Loucy (cell line): Measurements from ENCODE around the gene DLX3.
"Not testable (repeated sequence)": the region's sequence is repeated elsewhere in the genome, so short reads cannot be mapped to it uniquely, and the experiment has no call there.

ENCODE experiments used
- H2AFZ ChIP-seq: fragments of 200-600 bp; sonication (generic); 2 replicates; pipeline ENCODE4 v1.6.0; 2016; ENCODE audit warnings: antibody characterized with exemption, mild to moderate bottlenecking, low read length, moderate library complexity
- H3F3A ChIP-seq: fragments of 200-600 bp; 2 replicates; pipeline ENCODE4 v1.6.0; 2016; ENCODE audit warnings: antibody characterized with exemption, low read depth, mild to moderate bottlenecking
- H3K27me3 ChIP-seq: fragments of 200-600 bp; sonication (generic); 2 replicates; pipeline ENCODE4 v1.6.1; 2014; ENCODE audit warnings: low read length, mild to moderate bottlenecking; ENCODE audit not compliant: insufficient read depth, poor library complexity, severe bottlenecking
- H3K36me3 ChIP-seq: fragments of 200-600 bp; sonication (generic); 2 replicates; pipeline ENCODE4 v1.6.1; 2016; ENCODE audit warnings: low read length; ENCODE audit not compliant: insufficient read depth
- H3K4me1 ChIP-seq: fragments of 200-600 bp; sonication (generic); 2 replicates; pipeline ENCODE4 v1.5.1; 2014; ENCODE audit warnings: low read length, mild to moderate bottlenecking; ENCODE audit not compliant: insufficient read depth, poor library complexity, severe bottlenecking
- H3K4me2 ChIP-seq: fragments of 200-600 bp; sonication (generic); 2 replicates; pipeline ENCODE4 v1.6.0; 2014; ENCODE audit warnings: antibody characterized with exemption, low read length, low read depth, mild to moderate bottlenecking; ENCODE audit not compliant: poor library complexity, severe bottlenecking
- H3K4me3 ChIP-seq: fragments of 200-600 bp; sonication (generic); 2 replicates; pipeline ENCODE4 v1.5.1; 2014; ENCODE audit warnings: low read length, mild to moderate bottlenecking, mixed read lengths; ENCODE audit not compliant: poor library complexity, severe bottlenecking
- H3K79me2 ChIP-seq: fragments of 200-600 bp; sonication (generic); 2 replicates; pipeline ENCODE4 v1.6.1; 2014; ENCODE audit warnings: low read length; ENCODE audit not compliant: insufficient read depth
- H3K9ac ChIP-seq: fragments of 200-600 bp; sonication (generic); 2 replicates; pipeline ENCODE4 v1.6.0; 2014; ENCODE audit warnings: mild to moderate bottlenecking, low read depth, low read length, moderate library complexity; ENCODE audit not compliant: poor library complexity, severe bottlenecking
- H3K9me2 ChIP-seq: fragments of 200-600 bp; sonication (generic); replicated peaks from 2 replicates; pipeline ENCODE4 v1.6.1; 2016; ENCODE audit warnings: low read depth, low read length, mixed read lengths
- H3K9me3 ChIP-seq: fragments of 200-600 bp; sonication (generic); 2 replicates; pipeline ENCODE4 v1.6.1; 2014; ENCODE audit warnings: mild to moderate bottlenecking, antibody characterized with exemption, low read length, low read depth; ENCODE audit not compliant: insufficient read depth
- H4K20me1 ChIP-seq: fragments of 200-600 bp; sonication (generic); 2 replicates; pipeline ENCODE4 v1.6.0; 2014; ENCODE audit warnings: antibody characterized with exemption, low read length, mild to moderate bottlenecking; ENCODE audit not compliant: insufficient read depth, poor library complexity, severe bottlenecking
- EZH2phosphoT487 ChIP-seq: fragments of 200-600 bp; IDR thresholded peaks from 2 replicates; pipeline ENCODE4 v1.6.1; 2018; ENCODE audit warnings: antibody characterized with exemption, mild to moderate bottlenecking, moderate library complexity, borderline replicate concordance
- TF ChIP-seq, protein P1 (sequence below): fragments of 200-600 bp; sonication (generic); conservative IDR thresholded peaks from 2 replicates; pipeline ENCODE4 v1.5.1; 2014; ENCODE audit warnings: mild to moderate bottlenecking, antibody characterized with exemption, low read length

Gene DLX3

DNA sequence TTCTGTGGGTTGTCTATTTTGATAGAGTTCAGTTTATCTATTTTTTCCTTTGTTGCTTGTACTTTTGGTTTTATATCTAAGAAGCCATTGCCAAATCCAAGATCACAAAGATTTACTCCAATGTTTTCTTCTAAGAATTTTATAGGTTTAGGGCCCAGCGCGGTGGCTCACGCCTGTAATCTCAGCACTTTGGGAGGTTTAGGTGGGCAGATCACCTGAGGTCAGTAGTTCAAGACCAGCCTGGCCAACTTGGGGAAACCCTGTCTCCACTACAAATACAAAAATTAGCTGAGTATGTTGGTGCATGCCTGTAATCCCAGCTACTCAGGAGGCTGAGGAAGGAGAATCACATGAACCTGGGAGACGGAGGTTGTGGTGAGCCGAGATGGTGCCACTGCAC, 47.2 kb upstream of the DLX3 start:
- H3K27me3 ChIP-seq, result no peaks in the 10 kb centered on the region
- H3K4me1 ChIP-seq, result no peaks in the 10 kb centered on the region
- H3K36me3 ChIP-seq, result no peaks in the 10 kb centered on the region
- no peaks in the 10 kb centered on the region for H3K9me3 ChIP-seq
- H3K79me2 ChIP-seq, result no peaks in the 10 kb centered on the region
- H3K4me3 ChIP-seq, result no peak overlapping the region
- no peak overlapping the region for H3K4me2 ChIP-seq
- H4K20me1 ChIP-seq, result no peaks in the 10 kb centered on the region
- H3F3A ChIP-seq, result no peaks in the 10 kb centered on the region
- H3K9ac ChIP-seq, result no peak overlapping the region
- no peak for TF ChIP-seq EZH2phosphoT487
- TF ChIP-seq, protein P1, sequence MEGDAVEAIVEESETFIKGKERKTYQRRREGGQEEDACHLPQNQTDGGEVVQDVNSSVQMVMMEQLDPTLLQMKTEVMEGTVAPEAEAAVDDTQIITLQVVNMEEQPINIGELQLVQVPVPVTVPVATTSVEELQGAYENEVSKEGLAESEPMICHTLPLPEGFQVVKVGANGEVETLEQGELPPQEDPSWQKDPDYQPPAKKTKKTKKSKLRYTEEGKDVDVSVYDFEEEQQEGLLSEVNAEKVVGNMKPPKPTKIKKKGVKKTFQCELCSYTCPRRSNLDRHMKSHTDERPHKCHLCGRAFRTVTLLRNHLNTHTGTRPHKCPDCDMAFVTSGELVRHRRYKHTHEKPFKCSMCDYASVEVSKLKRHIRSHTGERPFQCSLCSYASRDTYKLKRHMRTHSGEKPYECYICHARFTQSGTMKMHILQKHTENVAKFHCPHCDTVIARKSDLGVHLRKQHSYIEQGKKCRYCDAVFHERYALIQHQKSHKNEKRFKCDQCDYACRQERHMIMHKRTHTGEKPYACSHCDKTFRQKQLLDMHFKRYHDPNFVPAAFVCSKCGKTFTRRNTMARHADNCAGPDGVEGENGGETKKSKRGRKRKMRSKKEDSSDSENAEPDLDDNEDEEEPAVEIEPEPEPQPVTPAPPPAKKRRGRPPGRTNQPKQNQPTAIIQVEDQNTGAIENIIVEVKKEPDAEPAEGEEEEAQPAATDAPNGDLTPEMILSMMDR, result no peak
- no peak overlapping the region for H2AFZ ChIP-seq
- H3K9me2 ChIP-seq, result no peaks in the 10 kb centered on the region

DNA sequence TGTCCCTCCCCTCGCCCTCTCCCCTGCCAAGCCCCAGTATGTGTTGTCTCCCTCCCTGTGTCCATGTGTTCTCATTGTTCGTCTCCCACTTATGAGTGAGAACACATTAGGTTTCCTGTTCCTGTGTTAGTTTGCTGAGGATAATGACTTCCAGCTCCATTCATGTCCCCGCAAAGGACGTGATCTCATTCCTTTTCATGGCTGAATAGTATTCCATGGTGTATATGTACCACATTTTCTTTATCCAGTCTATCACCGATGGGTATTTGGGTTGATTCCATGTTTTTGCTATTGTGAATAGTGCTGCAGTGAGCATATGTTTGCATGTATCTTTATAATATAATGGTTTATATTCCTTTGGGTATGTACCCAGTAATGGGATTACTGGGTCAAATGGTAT, 45.5 kb upstream of the DLX3 start:
- not testable (repeated sequence) for H2AFZ ChIP-seq, H3K9ac ChIP-seq, H3K4me2 ChIP-seq, H3K4me3 ChIP-seq, H3K9me3 ChIP-seq, H4K20me1 ChIP-seq, H3K79me2 ChIP-seq, H3F3A ChIP-seq, H3K27me3 ChIP-seq, H3K9me2 ChIP-seq, H3K36me3 ChIP-seq, H3K4me1 ChIP-seq

DNA sequence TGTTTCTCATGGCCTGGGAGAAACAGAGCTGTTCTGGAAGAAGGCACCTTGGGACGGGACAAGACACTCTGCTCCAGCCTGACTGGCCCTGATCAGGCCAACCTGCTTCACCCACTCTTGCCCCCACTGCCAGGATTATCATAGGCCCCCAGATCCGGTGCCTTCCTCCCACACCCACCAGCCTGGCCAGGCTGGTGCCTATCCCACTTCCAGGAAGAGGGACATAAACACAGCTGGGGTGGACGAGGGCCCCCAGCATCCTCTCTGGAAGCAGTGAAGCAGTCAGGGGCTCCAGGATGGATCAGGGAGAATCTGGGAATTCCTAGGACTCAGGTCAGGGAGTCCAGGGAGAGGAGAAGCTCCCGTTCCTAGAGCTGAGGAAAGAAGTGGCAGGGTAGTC, 44.0 kb upstream of the DLX3 start:
- no peak overlapping the region for H3K9ac ChIP-seq
- H3K9me2 ChIP-seq, result no peaks in the 10 kb centered on the region
- no peaks in the 10 kb centered on the region for H3F3A ChIP-seq
- H3K4me3 ChIP-seq, result no peak overlapping the region
- H3K9me3 ChIP-seq, result no peaks in the 10 kb centered on the region
- H3K27me3 ChIP-seq, result no peaks in the 10 kb centered on the region
- H3K79me2 ChIP-seq, result no peaks in the 10 kb centered on the region
- H4K20me1 ChIP-seq, result no peaks in the 10 kb centered on the region
- H2AFZ ChIP-seq, result no peak overlapping the region
- no peak overlapping the region for H3K4me2 ChIP-seq
- no peaks in the 10 kb centered on the region for H3K36me3 ChIP-seq
- no peaks in the 10 kb centered on the region for H3K4me1 ChIP-seq
- TF ChIP-seq, protein P1, result no peak
- no peak for TF ChIP-seq EZH2phosphoT487

DNA sequence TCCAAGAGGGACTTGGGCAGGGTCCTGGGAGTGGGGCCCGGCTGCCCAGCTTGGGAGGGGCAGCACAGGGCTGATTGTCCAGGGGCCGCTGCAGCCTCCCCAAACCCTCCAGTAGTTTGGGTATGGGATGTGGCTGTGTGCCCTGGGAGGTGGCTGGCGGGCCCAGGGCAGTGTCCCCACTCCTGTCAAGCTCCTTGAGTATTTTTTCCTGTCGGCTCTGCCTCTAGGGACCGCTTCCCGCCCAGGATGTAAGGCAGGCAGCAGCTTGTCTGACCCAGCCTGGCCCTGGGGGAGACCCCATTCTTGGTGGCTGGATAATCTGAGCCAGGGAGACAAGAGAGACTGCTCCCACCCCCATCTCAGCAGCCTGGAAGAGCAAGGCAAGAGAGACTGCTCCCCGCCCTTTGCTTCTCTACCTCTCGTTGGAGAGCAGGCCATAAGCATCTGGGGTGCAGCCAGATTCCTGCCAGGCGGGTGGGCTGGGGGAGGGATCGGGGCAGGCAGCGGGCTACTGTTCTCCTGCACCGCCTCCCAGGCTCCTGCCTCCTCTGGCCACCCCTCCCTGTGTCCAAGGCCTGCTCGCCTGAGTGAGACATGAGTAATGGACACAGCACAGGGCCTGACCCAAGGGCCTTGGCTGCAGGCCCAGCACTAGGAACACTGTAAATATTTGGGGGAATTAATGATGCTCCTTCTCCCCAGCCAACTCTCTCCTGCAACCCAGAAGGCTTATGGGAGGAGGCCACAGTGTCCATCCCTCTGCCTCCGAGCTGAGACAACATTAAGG, 42.5 kb upstream of the DLX3 start:
- Histone ChIP-seq H3K27me3 (no peaks in the 10 kb centered on the region), H2AFZ (no peak overlapping the region), H3K36me3 (no peaks in the 10 kb centered on the region), H4K20me1 (no peaks in the 10 kb centered on the region), H3F3A (no peaks in the 10 kb centered on the region), H3K4me1 (no peaks in the 10 kb centered on the region), H3K4me2 (no peak overlapping the region), H3K9me2 (no peaks in the 10 kb centered on the region), H3K9ac (no peak overlapping the region), H3K4me3 (no peak overlapping the region), H3K9me3 (no peaks in the 10 kb centered on the region), H3K79me2 (no peaks in the 10 kb centered on the region)
- TF ChIP-seq, protein P1, result no peak
- TF ChIP-seq EZH2phosphoT487, result no peak
